Endodermal cell (in vitro differentiated cells): ENCODE data around the gene PSMA7. TPM values are rescaled to one million over a fixed set of nuclear protein-coding genes. Genes with fewer than 3 reads are reported as not detected.

ENCODE experiments used
- DNase-seq: peaks from one replicate; pipeline ENCODE4 v3.0.0-alpha.2; 2017
- H3K27ac ChIP-seq: 2 replicates; pipeline ENCODE4 v1.5.1; 2013; ENCODE audit warnings: mild to moderate bottlenecking, low read depth, low read length, moderate library complexity
- H3K27me3 ChIP-seq: 2 replicates; pipeline ENCODE4 v1.6.1; 2013; ENCODE audit warnings: mild to moderate bottlenecking, low read length, moderate library complexity; ENCODE audit not compliant: insufficient read depth, control insufficient read depth, poor library complexity, severe bottlenecking
- H3K36me3 ChIP-seq: 2 replicates; pipeline ENCODE4 v1.7.0; 2013; ENCODE audit warnings: mild to moderate bottlenecking, low read length, moderate library complexity; ENCODE audit not compliant: control insufficient read depth, insufficient read depth
- H3K4me1 ChIP-seq: one replicate; pipeline ENCODE4 v1.7.0; 2013; ENCODE audit warnings: low read length; ENCODE audit not compliant: control insufficient read depth, insufficient read depth
- H3K4me3 ChIP-seq: 2 replicates; pipeline ENCODE4 v1.5.1; 2013; ENCODE audit warnings: mild to moderate bottlenecking, low read length, moderate library complexity
- H3K9ac ChIP-seq: 2 replicates; pipeline ENCODE4 v1.6.1; 2013; ENCODE audit warnings: mild to moderate bottlenecking, low read length, moderate library complexity; ENCODE audit not compliant: poor library complexity, severe bottlenecking; ENCODE audit errors: extremely low read depth
- H3K9me3 ChIP-seq: 2 replicates; pipeline ENCODE4 v1.6.1; 2013; ENCODE audit warnings: mild to moderate bottlenecking, low read length, moderate library complexity; ENCODE audit not compliant: control insufficient read depth
- H3K27ac Mint-ChIP-seq: 2 replicates; pipeline ENCODE4 v1.8.0; 2020; ENCODE audit warnings: mixed read lengths
- H3K27me3 Mint-ChIP-seq: 2 replicates; pipeline ENCODE4 v1.8.0; 2021; ENCODE audit warnings: mild to moderate bottlenecking, mixed read lengths; ENCODE audit not compliant: insufficient read depth
- H3K36me3 Mint-ChIP-seq: 2 replicates; pipeline ENCODE4 v1.8.0; 2020; ENCODE audit warnings: low read depth, mixed read lengths
- H3K4me1 Mint-ChIP-seq: 2 replicates; pipeline ENCODE4 v1.8.0; 2020; ENCODE audit warnings: mixed read lengths
- H3K4me3 Mint-ChIP-seq: 2 replicates; pipeline ENCODE4 v1.8.0; 2020; ENCODE audit warnings: mild to moderate bottlenecking, moderate library complexity, mixed read lengths
- H3K9me3 Mint-ChIP-seq: 2 replicates; pipeline ENCODE4 v1.8.0; 2020; ENCODE audit warnings: mild to moderate bottlenecking, mixed read lengths
- CTCF ChIP-seq: fragments of 200-600 bp; sonication (generic); conservative IDR thresholded peaks from 2 replicates; pipeline ENCODE4 v1.5.0; 2021; ENCODE audit warnings: antibody characterized with exemption, mild to moderate bottlenecking
- WGBS, 2 experiments: methylation state at CpG; one replicate each; pipeline versions ENCODE4 v1.1.5 to v1.1.7; 2013; ENCODE audit warnings: missing lambda C conversion rate in 2 of 2, mixed read lengths in 1 of 2; ENCODE audit not compliant: insufficient coverage in 1 of 2, insufficient read length in 1 of 2; 5-methylcytosine and 5-hydroxymethylcytosine counted together
- total RNA-seq, 2 donors: library from RNA; stranded (reverse); fragmentation: NEBNext Ultra II Directional in 1 of 2; extraction: Animal tissue kit (Norgen Biotek cat#: 25700) in 1 of 2; gene quantifications; 2 replicates in 1 of 2; 3 replicates in 1 of 2; pipeline ENCODE4 v1.2.1, GENCODE V29; 2021

PSMA7 gene
- total RNA-seq, 2 donors from 2014 or later, result 279 to 280 TPM

DNA sequence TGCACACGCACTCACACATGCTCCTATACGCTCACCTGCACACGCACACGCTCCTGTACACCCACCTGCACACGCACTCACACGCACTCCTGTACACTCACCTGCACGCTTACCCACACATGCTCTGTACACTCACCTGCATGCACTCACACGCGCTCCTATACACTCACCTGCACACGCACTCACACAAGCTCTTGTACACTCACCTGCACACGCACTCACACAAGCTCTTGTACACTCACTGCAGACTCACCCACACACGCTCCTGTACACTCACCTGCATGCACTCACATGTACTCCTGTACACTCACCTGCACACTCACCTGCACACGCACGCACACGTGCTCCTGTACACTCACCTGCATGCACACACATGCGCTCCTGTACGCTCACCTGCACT lies 55.6 kb downstream of the PSMA7 start:
- H3K36me3 Mint-ChIP-seq, result no peaks in the 10 kb centered on the region
- H3K27me3 Mint-ChIP-seq, result no peaks in the 10 kb centered on the region
- 93 to 98% methylated on average over 13 to 17 of the region's 17 CpGs for WGBS, 2 experiments
- no peaks in the 10 kb centered on the region for H3K36me3 ChIP-seq
- no peak overlapping the region for H3K4me3 ChIP-seq
- H3K27ac ChIP-seq, result no peak overlapping the region
- no peaks in the 10 kb centered on the region for H3K4me1 Mint-ChIP-seq
- TF ChIP-seq CTCF, result no peak
- H3K4me3 Mint-ChIP-seq, result no peak overlapping the region
- H3K27me3 ChIP-seq, result no peaks in the 10 kb centered on the region
- H3K9me3 Mint-ChIP-seq, result peaks cover 3% of the 10 kb centered on the region
- H3K27ac Mint-ChIP-seq, result no peak overlapping the region
- DNase-seq, result no peak
- H3K9ac ChIP-seq, result no peak overlapping the region
- peaks cover 1% of the 10 kb centered on the region for H3K9me3 ChIP-seq
- H3K4me1 ChIP-seq, result no peaks in the 10 kb centered on the region

DNA sequence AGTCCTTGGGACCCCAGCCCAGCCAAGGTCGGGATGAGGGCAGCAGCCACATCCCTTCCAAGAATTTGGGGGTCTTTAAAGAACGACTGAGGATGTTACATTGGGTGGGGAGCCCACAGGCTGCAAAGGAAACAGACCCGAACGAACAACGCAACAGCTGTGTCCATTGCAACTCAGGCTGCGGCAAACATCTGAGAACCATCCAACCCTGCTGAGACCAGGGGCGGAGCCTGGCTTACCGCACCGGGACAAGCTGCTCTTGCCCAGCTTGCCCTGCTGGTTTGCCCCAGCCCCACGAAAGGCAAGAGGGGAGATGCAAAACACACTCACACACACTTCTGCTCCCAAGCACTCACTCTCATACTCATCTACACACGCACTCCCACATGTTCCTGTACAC lies 56.0 kb downstream of the PSMA7 start:
- no peak overlapping the region for H3K4me3 ChIP-seq
- H3K9ac ChIP-seq, result no peak overlapping the region
- no peaks in the 10 kb centered on the region for H3K4me1 ChIP-seq
- H3K36me3 ChIP-seq, result no peaks in the 10 kb centered on the region
- no peaks in the 10 kb centered on the region for H3K4me1 Mint-ChIP-seq
- no peak overlapping the region for H3K27ac Mint-ChIP-seq
- no peak overlapping the region for H3K4me3 Mint-ChIP-seq
- H3K9me3 ChIP-seq, result no peaks in the 10 kb centered on the region
- peak; percentile 66 for DNase-seq
- 64 to 74% methylated on average over 8 to 11 of the region's 11 CpGs for WGBS, 2 experiments
- no peak overlapping the region for H3K27ac ChIP-seq
- no peaks in the 10 kb centered on the region for H3K27me3 ChIP-seq
- no peaks in the 10 kb centered on the region for H3K36me3 Mint-ChIP-seq
- no peaks in the 10 kb centered on the region for H3K27me3 Mint-ChIP-seq
- peaks cover 2% of the 10 kb centered on the region for H3K9me3 Mint-ChIP-seq
- TF ChIP-seq CTCF, result no peak

Other genes starting within 250 kb of the PSMA7 start
- 10 to 100 TPM; 25.5 to 39.9 TPM for gene TAF4, start 77.5 kb downstream of the PSMA7 start, total RNA-seq
- gene LSM14B, start 20.9 kb downstream of the PSMA7 start, total RNA-seq, result 10 to 100 TPM; 89.1 to 91.1 TPM
- 10 to 100 TPM; 23.2 to 28.8 TPM for gene SS18L1, start 375 bp upstream of the PSMA7 start, total RNA-seq
- 10 to 100 TPM; 28.2 to 29.6 TPM for gene MTG2, start 39.6 kb upstream of the PSMA7 start, total RNA-seq
- under 1 TPM in 1 of 2 donors, not detected in 1; 0.44 TPM for gene HRH3, start 76.9 kb upstream of the PSMA7 start, total RNA-seq
- 10 to 100 TPM; 46.7 to 50.3 TPM for gene OSBPL2, start 95.1 kb upstream of the PSMA7 start, total RNA-seq
- gene ADRM1, start 159.6 kb upstream of the PSMA7 start, total RNA-seq, result 100 to 1,000 TPM; 105 to 106 TPM
- 100 to 1,000 TPM; 315 to 369 TPM for gene LAMA5, start 223.9 kb upstream of the PSMA7 start, total RNA-seq
- 1,000 to 10,000 TPM; 1,288 to 1,382 TPM for gene RPS21, start 243.7 kb upstream of the PSMA7 start, total RNA-seq